NAMALWA (cell line): ENCODE data around the gene SMARCC1.

Source experiments
- DNase-seq: peaks from one replicate; pipeline ENCODE4 v3.0.0-alpha.2; 2015; ENCODE audit warnings: low spot score

Gene SMARCC1

DNA sequence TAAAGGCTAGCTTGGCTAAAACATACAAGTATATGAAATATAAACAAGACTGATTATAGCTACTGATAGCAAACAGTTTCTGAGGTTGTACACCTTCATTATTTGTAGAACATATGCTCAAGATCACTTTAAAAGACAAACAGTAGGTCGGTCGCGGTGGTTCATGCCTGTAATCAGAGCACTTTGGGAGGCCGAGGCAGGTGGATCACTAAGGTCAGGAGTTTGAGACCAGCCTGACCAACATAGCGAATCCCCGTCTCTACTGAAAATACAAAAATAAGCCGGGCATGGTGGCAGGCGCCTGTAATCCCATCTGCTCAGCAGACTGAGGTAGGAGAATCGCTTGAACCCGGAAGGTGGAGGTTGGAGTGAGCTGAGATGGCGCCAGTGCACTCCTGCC lies 80.3 kb downstream of the SMARCC1 start:
- DNase-seq = no peak

DNA sequence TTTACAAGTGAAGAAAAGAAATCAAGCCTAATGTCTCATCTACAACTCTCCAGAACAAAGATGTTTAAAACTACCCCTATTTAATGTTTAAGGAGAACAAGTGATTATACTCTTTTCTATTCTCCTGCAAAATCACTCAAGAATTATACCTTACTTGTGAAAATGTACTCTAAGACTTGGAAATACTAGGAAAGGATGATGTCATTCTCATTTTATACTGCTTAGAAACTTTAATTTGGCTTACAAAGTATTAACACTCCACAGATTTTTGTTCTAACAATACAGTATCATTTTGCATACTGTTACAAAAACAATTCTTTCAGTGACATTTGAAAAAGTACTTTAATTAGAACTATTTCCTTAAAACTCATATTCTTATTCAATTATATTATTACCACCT lies 89.5 kb downstream of the SMARCC1 start:
- no peak for DNase-seq

DNA sequence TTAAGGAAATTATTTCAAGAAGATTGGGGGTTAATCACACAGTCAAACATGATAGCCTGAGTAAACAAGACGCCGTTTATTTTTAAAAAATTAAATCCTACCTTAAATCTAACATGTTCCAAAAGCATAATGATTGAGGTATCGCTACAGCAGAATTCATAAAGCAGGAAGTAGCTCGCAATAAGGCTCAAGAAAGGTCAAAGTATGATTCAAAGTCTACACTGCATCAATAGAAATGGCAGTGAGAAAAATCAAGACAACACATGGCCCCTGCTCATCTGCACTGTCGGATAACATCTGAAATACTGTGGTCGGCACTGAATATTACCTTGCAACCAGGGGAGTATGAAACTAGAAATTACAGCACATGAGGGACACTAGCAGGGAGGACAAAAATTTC lies 93.2 kb downstream of the SMARCC1 start:
- no peak for DNase-seq

DNA sequence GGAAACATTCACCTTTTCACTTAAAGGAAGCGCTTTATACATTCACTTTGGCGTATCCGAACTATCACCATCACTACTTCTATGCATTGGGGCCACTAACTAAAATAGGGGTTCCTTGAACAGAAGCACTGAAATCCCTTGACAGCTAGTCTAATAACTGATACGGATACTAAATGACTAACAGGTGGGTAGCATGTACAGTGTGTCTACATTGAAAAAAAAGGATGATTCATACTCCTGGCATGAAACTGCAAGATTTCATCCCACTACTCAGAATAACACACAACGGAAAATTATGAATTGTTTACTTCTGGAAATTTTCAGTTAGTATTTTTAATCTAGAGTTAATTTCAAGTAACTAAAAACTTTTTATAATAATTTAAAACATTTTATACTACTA lies 96.7 kb downstream of the SMARCC1 start:
- no peak for DNase-seq

DNA sequence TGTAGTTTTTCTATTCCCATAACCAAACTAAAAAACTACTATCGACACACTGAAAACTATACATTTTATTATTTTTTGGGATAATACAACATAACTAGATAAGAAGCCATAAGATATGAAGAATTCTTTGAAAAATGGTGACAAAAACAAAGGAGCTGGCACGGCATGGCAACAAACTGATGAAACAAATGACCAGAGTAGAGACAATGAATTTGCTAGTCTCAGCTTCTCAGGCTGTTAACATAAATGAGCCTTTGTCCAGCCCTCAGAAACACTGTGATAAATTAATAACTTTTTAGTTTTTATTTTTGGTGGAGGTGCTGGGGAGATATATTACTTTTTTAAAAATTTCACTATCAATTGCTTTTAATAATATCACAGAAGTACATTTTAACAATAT lies 100.7 kb downstream of the SMARCC1 start:
- no peak for DNase-seq

DNA sequence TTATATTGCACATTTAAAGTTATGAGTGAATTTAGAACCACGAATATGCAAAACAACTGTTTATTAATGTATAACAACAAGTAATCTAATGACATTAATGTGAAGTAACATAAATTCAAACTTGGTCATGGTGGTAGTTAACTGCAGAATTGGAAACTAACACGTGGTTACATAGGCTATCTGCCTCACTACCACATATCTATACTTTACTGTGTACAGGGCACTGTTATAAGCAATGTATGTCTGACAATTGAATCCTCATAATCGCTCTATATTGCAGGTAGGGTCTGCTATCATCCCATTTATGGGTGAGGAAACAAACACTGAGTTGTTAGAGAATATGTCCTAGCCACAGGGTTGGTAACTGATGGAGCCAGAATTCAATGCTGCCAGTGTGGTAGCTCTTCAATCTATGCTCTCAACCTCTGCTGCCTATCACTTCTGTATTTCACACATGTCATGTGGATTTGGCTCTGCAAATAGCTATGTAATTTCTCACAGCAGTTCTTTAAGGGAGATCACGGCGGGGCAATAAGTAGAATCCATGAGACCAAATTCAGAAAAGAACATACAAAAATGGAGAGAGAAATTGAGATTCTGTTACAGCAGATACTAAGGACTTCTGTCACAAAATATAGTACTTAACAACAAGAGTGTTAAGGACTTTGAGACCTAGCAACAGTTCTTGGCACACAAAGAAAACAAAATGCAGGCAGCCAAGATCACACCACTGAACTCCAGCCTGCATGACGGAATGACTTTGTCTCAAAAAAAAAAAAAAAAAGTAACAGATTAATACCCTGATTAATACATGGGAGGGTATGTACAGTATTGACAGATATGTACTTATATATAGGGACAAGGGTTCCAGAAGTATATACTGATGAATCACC lies 103.0 kb downstream of the SMARCC1 start:
- DNase-seq = no peak

DNA sequence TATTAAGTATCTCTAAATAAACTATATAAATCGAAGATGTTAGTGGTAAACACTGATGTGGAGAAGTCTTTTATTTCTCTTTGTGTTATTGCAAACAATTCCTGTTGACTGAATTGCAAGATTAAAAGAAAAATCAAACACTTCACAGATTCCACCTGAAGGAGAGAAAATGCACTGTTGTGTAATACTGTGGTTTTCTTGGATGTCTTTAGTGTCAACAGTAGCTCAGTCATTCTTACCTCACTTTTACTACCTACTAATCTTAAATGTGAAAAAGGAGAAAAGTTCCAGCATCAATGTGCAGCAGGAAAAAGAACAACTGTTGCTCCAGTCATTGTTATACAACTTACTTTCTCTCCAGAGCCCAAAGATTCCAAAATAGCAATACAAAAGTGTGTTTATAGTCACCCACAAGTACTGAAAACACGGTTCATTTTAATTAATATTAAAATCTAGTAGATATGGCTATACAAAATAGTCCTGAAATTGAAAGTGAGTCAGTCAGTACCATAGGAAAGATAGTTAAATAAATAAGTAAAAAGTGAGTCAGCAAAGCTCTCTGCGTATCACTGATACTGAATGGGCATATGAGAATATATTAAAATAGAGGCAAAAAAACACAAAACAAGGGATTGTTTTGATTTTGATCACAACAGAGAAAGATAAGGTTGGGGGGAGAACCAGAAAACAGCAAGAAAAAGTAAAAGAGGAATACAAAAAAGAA lies 112.5 kb downstream of the SMARCC1 start:
- DNase-seq = no peak

DNA sequence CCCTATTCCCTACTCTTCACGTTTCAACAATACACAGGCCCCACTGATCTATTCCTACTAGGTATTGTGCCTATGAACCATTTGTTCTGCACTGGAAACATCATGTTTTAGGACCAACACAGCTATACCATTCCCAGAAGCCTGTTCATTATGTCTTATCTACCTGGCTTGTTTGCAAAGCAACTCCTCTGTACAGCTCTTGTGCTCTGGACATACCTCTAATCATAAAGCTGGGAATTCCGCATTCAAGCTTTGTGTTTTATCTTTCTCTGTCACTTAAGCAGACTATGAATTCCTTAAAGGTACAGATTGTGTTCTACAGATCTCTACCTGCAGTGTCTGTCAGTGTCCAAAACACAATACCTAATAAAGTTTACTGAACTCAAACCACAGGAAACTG lies 115.6 kb downstream of the SMARCC1 start:
- DNase-seq = no peak

DNA sequence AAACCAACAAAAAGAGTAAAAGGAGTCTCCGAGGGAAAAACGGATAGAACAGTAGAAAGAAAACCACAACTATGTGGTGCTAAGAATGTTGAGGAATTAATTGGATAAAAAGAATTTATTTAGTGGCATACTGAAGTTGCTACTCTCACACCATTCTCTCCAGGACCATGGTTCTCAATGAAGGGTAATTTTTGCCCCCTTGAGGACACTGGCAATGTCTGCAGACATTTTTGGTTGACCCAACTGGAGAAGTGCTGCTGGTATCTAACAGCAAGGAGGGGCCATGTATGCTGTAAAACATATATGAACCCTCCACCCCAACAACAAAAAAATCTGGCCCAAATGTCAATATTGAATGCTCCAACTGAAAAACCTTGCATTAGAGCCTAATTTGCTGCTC lies 117.2 kb downstream of the SMARCC1 start:
- peak; percentile 59 for DNase-seq

DNA sequence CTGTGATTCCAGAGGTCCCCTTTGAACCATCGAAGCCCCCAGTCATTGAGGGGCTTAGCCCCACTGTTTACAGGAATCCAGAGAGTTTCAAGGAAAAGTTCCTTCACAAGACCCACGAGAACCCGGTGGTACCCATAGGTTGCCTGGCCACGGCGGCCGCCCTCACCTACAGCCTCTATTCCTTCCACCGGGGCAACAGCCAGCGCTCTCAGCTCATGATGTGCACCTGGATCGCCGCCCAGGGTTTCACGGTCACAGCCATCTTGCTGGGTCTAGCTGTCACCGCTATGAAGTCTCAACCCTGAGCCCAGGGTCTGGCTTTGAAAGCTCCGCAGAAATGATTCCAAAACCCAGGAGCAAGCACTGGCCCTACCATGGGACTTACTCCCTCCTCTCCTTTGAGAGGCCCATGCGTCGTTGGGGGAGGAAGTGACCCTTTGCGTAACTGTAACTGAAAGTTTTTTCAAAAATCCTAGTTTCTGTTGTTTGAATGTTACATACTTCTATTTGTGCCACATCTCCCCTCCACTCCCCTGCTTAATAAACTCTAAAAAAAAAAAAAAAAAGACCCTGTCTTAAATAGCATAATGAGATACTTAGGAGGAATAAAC lies 118.0 kb downstream of the SMARCC1 start:
- DNase-seq = no peak

DNA sequence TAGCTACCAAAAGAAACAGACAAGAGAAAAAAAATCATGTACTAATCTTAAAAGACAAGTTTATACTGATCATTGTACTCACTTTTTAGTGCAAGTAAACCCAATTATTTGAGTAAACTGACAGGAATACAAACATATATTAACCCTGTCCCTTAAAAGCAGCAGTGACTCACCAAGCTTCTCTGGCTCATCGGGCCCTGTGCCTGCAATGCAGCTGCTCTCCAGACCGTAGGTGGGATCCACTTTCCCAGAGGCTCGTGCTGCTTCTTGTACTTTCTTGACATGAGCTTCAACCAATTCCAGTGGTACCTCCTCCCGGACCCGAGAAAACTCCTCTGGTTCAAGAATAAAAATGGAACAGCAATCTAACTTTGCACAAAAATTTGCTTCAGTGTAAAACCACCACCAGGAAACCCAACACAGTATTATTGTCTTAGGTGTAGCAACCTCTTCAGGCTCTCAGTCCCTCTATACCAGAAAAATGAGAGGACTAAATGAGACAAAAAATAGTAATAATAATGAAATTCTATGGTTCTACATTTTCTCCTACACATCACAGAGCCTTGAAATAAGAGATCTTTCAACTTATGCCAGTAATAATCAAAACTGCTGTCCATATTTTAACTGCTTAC lies 120.5 kb downstream of the SMARCC1 start:
- DNase-seq = no peak

DNA sequence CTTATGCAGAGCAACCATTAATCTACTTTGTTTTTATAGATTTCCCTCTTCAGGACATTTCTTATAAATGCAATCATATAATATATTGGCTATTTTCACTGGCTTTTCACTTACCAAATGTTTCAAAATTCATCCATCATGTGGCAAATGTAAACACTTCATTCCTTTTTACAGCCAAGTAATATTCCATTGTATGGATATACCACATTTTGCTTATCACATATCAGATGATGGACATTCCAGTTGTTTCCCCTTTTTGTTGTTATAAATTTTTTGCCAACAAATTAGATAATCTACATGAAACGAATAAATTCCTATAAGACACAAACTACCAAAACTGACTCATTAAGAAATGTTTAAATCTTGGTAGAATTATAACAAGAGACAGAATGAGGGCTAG lies 123.2 kb downstream of the SMARCC1 start:
- DNase-seq = no peak

DNA sequence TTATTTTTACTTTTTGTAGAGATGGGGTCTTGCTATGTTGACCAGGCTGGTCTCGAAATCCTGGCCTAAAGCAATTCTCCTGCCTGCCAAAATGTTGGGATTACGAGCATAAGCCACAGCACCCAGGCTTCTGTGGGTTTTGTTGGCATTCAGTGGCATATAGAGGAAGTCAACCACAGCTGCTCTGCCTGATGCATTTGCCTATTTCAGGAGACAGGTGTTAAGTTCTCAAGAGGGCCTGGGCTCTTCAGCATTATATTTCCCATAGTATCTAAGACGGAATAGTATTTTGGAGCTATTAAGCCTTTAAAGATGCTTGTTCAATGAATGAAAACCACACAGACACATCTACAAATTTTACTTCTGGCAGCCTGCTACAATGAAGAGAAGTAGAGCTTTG lies 129.6 kb downstream of the SMARCC1 start:
- no peak for DNase-seq

DNA sequence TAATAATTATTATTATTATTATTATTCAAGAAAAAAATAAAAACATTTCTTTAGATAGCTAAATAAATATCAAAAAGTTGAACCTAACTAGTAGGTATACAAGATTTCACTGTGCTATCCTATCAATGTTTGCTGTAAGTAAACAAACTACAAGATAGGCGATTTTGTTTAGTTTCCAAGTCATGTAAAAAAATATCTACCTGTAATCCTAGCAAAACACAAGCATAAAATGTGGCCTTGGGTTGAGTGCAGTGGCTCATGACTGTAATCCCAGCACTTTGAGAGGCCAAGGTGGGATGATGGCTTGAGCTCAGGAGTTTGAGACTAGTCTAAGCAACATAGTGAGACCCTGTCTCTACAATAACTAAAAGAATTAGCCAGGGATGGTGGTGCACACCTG lies 131.4 kb downstream of the SMARCC1 start:
- no peak for DNase-seq

DNA sequence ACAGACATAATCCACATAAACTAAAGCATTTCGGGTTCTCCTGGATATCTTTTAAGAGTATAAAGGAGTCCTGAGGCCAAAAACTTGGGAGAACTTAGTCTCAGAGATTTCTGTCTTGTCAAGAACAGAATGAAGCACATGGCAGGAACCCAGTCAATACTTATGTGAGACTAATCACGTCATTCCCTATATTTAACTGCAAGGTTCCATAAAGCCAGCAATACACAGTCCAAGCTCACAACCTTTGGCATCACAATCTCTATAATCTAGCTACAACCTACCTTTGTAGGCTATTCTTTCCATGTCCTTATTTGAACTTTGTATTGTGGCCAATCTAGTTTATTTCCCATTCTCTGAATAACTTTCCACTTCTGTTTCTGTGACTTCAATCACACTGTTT lies 134.1 kb downstream of the SMARCC1 start:
- DNase-seq = no peak

DNA sequence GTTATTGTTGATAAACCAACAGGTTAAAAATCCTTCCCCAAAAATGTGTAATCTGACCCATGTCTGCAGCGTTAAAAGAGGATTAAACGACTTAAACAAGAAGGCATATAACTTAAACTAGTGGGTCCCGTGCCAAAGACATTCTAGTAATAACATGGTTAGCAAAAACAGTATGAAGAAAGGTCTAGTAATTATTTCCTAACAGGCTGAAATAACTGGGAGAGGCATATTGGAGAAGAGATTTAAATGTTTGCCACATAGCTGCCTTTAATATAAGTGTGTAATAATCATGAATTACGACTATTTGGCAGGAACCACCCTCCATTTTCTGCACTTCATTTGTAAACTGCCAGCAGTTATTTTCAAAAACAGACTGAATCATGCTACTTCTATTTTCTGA lies 135.3 kb downstream of the SMARCC1 start:
- no peak for DNase-seq

DNA sequence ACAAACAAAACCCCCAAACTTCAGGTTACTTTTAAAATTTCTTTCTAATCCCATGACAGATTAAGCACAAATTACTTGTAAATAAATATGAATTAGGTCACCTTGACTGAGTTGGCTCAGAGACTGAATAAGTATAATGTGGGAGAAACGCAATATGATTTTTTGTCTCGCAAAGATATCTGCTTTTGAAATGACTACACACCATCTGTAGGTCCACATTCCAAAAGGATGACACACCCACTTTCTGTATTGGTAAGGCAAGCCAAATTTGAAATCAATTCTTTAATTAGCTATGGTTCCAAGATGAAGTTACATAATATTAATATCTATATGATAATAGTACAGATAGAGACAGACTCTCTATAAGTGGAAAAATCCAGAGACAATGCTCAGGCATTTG lies 136.1 kb downstream of the SMARCC1 start:
- DNase-seq = no peak

DNA sequence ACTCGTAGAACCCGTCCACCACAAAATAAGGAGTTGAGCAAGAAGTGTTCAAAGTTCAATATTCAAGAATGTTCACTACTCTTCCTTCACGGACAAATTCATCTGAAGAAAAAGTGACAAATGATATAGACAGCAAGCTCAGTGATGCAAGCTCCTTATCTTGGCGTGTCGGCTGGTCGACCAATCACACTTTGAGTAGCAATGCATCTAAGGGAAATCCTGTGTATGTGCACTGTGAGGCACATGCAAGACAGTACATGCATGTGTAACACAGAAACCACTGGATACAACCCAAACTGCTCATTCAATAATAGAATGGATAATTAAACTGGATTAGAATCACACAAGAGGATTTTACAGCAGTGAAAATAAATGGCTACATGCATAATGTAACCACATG lies 138.6 kb downstream of the SMARCC1 start:
- no peak for DNase-seq

DNA sequence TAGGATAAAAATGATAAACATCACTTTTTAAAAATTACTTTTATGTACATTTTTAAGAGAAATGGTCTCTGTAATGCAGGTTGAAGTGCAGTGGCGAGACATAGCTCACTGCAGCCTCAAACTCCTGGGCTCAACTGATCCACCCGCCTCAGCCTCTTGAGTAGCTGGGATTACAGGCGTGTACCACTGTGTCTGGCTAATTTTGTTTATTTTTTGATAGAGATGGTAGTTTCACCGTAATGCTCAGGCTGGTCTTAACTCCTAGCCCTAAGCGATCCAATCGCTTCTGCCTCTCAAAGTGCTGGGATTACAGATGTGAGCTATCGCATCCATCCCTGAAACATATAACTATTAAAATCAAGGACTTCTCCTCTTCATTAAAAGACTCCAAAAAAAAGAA lies 140.0 kb downstream of the SMARCC1 start:
- DNase-seq = no peak

DNA sequence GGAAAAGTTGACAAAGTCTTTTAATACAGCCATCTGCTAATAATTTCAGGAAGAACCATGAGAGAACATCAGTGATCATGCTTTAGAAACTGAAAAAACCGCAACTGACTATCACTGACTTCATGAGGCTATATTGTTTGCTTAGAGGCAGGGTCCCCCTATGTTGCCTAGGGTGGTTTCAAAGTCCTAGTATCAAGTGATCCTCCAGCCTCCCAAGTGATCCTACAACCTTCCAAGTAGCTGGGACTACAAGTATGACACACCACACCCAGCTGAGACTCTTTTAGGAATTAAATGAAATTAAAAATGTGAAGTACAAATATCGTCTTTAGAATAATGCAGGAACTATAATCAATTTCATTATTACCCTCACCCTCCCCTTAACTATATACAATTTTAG lies 144.8 kb downstream of the SMARCC1 start:
- DNase-seq = no peak

DNA sequence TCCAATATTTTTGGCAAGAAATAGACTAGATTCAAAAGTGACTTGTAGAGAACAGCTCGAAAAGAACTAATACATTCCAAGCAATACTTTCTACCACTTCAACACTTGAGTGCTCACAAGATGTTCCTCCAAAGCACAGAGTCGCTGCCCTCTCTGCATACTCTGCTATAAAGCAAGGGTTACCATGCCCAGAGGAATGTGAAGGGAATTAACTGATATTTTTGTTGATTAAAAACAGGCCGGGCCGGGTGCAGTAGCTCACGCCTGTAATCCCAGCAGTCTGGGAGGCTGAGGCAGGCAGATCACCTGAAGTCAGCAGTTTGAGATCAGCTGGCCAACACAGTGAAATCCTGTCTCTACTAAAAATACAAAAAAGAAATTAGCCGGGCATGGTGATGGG lies 145.5 kb downstream of the SMARCC1 start:
- no peak for DNase-seq

DNA sequence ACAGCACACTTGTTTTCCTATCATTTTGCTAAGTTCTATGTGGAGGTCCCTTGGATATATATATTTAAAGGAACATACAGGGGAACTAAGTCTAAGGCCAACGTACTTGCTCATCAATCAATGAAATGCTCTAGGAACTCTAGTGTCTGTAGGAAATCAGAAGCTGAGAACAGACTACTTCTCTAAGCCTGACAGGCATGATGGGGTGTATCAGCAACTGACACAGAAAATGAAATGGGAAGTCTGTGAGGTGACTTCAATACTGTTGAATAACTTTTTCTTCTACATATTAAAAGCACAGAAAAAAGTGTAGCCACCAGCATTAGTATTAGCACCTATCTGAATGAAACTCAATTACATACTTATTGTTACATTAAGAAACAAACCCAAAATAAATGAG lies 146.2 kb downstream of the SMARCC1 start:
- DNase-seq = no peak

DNA sequence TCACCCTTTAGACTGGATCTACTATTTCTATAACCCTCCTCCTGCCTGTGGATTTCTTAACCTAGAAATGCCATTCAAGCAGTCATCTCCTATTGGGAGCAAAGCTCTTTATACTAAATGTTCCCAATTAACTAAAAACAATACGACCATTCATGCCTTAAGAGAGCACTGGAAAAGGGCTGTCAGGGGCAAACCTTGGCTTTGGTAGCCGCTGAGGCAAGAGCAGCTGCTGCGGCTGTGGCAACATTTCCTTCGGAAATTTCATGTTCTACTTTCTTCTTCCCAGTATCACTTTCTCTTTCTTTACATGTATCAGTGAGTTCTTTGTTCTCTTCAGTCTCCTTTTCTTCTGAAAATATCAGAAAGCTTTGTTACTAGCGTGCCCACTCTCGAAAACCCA lies 146.7 kb downstream of the SMARCC1 start:
- no peak for DNase-seq
